HG02642 (cell line): ENCODE measurements around the gene NLRP10.

ENCODE experiments used
- ATAC-seq: cut with Tn5 transposase; IDR thresholded peaks from one replicate; pipeline ENCODE4 v1.9.1; 2021; ENCODE audit warnings: mild to moderate bottlenecking; ENCODE audit not compliant: unreplicated experiment, poor library complexity

Gene NLRP10, protein sequence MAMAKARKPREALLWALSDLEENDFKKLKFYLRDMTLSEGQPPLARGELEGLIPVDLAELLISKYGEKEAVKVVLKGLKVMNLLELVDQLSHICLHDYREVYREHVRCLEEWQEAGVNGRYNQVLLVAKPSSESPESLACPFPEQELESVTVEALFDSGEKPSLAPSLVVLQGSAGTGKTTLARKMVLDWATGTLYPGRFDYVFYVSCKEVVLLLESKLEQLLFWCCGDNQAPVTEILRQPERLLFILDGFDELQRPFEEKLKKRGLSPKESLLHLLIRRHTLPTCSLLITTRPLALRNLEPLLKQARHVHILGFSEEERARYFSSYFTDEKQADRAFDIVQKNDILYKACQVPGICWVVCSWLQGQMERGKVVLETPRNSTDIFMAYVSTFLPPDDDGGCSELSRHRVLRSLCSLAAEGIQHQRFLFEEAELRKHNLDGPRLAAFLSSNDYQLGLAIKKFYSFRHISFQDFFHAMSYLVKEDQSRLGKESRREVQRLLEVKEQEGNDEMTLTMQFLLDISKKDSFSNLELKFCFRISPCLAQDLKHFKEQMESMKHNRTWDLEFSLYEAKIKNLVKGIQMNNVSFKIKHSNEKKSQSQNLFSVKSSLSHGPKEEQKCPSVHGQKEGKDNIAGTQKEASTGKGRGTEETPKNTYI

DNA sequence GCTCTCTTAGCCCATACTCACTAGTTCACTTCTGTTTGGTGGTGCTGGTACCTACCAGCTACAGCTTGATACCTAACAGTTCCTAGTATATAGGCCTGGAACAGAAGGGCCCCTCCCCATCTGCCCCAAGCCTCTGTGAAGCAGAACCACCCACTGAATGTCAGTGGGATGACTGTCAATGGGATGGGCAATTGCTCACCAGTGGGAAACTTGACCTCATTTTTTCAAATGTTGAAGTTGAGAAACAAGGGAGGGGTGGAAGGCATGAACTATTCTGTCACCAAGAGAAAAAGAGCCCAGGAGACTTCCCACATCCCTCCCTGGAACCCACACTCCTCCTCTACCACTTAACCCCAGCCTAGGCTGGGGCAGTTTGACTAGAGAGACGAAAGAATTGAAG, at the start of gene NLRP10:
TSS of gene NLRP10 (minus strand) at position 62 of the 400 bp plus-strand sequence. CDS start 1,952 bp downstream, outside the sequence.
- ATAC-seq: no peak

DNA sequence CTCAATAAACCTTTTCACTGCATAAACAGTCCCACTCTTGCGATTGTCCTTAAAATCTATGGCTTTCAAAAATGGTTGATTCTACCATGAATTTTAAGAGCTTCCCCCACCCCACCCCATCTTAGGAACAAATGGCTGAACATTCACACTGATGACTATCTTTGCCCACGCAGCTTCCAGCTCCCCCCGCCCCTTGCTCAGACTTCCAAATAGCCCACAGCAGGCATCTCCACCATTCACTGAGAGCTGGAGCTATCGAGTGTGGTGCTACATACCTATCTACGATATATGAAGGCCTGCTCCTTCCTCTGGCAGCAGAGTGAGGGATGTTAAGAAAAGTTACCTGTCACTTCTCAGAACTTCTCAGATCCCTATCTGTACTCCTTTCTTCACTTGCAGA, 48.6 kb upstream of the NLRP10 start:
- ATAC-seq: no peak

DNA sequence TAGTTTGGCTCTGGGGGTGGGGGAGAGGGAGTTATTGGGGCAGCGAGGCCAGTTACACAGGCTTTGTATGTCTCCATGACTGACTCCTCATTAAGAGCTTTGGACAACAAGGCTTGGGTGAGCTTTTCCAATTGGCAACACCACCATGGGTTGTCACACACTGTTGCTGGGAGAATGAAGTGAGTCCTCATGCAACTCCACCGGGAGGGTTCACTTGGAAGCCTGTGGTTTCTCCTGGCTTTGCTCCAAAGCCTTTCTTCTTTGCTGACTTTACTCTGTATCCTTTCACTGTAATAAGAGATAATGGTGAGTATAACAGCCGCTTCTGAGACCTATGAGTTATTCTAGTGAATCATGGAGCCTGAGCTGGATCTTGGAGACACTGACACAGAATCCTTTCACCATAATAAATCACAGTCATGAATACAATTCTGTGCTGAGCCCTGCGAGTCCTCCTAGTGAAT, 46.8 kb upstream of the NLRP10 start:
- no peak for ATAC-seq

DNA sequence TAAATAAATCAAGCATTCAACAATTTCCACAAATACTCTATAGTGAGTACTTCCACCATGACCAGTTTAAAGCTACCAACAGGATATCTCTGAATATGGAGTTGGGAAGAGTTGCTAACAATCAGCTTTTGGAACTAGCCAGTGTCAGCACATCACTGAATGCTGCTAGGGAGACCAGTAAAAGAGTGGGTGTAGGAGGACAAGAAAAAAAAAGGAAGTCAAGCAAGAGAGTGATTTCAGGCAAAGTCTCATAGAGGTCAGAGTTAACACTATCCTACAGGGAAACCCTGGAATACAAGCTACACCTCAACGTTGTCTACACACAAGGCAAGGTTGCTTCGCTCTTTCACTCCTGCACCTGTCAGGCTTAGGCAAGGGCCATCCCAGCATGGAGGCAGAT, 46.1 kb upstream of the NLRP10 start:
- no peak for ATAC-seq

DNA sequence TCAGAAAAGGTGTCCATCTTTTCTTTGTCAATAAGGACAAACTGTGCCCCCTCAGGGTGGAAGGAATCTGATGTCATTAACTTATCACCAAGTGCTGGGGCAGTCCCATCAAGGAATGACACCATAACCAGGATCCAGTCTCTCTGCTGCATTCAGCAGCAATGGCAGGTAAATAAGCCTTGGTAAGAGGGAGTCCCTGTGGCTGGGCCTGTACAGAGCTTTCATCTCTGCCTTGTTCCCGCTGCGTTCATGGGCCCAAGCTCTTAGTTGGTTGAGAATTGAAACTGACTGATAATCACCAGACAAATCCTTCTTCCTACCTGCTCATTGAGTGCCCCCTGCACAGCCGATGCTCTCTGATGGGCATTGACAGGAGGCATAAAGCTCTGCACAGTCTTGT, 44.6 kb upstream of the NLRP10 start:
- ATAC-seq: no peak

DNA sequence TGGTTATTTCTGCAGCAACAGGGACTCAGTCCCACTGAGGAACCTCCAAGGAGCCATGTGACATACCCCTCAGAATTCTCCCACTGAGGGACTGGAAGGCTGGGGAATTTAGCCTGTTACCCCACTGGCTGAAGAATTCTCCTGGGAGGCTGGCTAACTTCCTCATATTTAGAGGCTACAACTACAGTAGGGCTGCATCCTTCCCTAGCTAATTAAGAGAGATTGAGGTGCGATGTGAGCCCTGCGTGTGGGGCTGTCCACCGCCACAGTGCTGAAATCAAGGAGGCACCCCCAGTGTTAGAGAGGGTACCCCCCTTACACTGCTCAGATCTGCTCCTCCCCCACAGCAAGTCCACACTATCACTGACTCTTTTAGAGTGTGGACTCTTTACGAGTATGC, 43.0 kb upstream of the NLRP10 start:
- ATAC-seq: no peak

DNA sequence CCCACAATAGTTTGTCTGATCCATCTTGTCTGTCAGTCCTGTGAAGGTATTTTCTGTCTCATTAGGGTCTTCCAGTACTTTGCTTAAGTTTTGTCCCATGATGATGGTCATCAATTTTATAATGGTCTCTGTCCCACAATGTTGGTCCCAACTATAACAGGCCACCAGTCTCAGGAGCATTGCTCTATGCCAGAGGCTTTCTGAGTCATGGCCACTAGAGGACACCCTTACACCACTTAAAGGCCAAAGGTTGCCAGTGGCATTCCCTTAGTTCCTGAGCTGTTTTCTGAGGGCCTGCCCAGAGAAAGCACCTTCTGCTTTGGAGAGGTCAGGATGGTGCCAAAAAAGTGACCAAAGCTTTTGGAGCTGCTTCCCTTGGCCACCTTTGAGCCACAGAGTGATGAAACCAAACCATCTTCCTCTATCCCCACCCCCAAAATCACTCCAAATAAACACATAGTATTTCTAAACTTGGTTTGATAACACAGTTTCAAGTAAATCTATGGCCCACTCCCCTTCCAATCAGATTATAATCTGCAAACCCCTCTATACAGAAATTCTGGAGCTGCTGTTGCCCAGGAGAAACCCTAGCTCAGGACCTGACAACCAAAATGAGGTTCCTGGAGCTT, 41.2 kb upstream of the NLRP10 start:
- peak; percentile 82 for ATAC-seq

DNA sequence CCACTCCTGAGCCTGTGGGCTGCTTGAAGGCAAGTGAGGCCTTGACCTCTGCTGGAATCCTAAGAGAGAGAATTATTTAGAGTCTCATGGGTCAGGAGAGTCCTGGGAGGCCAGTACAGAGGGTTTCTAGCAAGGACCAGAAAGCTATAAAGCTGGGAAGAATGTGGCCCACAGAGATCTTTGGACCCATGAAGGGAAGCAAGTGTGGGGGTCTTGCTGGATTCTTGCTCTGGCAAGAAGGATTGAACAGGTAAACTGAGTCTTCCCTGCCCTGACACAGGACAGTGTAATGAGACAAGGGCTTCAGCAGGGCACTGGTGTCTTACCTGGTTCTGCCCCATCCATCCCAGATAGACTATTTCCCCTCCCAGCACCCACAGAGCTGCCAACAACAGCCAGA, 40.3 kb upstream of the NLRP10 start:
- no peak for ATAC-seq

DNA sequence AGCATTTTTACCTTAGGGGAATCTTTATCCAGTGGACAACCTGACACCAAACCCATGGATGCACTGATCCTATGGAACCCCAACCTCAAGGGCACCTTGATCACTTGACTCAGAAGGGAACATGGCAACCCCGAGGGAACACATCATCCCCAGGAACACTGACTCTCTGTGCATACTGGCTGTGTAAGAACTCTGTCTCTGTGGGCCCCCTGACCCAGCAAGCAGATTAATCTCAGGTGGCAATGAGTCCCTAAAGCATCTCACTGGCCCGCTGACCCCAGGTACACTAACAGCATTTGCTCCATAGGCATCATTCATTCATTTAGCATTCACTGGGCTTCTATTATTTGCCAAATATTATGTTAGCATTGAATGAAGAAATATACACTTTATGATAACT, 38.8 kb upstream of the NLRP10 start:
- no peak for ATAC-seq

DNA sequence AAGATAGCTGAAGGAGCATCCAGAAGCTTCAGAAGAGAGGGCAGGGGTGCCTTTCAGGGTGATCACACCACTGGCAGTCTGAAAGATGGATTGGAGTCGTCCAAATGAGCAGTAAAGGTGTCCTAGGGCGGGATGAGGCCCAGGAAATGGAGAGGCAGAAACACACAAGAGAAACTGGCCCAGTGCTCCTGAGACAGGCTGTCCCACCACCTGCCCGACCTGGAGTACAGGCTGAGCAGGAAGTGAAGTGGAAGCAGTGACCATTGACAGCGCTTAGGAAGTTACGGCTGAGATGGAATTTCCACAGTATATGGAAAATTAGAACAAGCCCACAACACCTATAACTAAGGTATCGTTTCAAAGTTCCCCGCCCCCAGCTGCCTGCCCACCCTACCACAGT, 37.9 kb upstream of the NLRP10 start:
- no peak for ATAC-seq

DNA sequence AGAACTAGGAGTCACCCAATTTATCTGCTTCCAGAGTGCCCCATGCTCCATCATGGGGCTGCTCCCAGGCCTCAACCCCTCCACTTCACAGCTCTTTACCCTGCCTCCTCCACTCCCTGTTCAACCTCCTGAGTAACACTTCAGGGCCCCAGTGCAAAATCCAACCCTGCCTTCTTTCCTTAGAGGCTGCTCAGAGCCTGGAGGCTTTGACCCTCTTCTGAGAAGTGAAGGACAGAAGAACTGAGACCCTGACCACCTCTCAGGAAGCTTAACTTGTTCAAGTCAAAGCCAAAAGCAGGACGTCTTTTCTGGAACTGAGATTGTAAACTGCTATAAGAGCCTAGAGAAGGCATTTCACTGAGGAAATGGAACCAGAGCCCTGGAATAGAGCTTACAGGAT, 37.4 kb upstream of the NLRP10 start:
- ATAC-seq: no peak

DNA sequence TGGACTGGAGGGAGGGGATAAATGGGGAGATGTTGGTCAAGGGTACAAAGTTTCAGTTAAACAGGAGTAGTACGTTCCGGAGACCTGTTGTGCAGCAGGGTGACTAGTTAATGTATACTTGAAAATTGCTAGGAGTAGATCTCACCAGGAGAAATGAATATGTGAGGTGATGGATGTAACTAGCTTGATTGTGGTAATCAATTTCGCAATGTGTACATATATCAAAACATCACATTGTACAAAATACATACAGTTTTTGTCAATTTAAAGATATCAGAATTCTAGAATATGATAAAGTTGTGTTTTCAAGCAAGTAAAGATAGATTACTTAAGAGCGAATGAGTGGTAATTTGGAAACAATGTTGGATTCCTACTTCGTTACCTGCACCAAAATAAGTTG, 35.1 kb upstream of the NLRP10 start:
- no peak for ATAC-seq

DNA sequence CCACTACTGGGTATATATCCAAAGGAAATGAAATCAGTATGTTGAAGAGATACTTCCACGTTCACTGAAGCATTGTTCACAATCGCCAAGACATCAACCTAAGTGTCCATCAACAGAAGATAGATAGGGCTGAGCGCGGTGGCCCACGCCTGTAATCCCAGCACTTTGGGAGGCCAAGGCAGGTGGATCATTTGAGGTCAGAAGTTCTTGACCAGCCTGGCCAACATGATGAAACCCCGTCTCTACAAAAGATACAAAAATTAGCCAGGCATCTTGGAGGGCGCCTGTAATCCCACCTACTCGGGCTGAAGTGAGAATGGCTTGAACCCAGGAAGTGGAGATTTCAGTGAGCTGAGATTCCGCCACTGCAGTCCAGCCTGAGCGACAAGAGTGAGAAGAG, 34.5 kb upstream of the NLRP10 start:
- no peak for ATAC-seq

DNA sequence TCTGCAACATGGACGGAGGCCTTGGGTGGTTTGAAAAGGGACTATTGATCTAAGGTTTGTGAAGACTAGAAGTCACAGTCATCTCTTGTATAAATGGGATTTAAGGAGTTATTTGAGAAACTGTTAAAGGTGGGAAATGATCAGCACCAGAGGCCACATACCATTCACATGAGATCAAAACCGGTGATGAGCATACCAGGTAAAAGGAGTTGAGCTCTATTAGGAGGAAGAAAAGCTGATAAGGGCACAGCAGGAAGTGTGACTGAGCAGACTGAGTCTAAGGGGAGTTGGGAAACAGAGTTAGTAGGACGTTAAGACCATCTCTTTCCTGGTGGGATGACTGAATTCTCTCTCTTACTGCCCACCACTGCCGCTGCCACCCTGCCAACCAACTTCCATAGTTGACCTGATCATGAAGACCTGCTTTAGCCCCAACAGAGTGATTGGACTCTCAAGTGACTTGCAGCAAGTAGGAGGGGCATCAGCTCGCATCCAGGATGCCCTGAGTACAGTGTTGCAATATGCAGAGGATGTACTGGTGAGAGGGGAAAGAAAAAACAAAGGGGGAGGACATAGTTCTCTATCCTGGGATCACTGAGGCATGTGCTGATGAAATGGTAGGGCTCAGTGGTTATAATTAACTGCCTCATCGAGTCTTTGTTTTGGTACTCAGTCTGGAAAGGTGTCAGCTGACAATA, 29.5 kb upstream of the NLRP10 start:
- no peak for ATAC-seq

DNA sequence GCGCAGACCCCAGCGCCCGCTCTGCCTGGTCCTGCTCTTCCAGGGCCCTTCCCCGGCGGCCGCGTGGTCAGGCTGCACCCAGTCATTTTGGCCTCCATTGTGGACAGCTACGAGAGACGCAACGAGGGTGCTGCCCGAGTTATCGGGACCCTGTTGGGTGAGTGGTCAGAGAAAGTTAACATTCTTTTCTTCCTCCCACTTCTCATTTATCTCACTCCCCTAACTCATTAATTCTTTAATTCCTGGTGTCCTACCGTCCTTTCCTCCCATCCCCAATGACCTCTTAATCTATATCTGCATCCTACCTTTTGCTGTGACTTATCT, 22.3 kb upstream of the NLRP10 start:
- ATAC-seq: peak; percentile 22

DNA sequence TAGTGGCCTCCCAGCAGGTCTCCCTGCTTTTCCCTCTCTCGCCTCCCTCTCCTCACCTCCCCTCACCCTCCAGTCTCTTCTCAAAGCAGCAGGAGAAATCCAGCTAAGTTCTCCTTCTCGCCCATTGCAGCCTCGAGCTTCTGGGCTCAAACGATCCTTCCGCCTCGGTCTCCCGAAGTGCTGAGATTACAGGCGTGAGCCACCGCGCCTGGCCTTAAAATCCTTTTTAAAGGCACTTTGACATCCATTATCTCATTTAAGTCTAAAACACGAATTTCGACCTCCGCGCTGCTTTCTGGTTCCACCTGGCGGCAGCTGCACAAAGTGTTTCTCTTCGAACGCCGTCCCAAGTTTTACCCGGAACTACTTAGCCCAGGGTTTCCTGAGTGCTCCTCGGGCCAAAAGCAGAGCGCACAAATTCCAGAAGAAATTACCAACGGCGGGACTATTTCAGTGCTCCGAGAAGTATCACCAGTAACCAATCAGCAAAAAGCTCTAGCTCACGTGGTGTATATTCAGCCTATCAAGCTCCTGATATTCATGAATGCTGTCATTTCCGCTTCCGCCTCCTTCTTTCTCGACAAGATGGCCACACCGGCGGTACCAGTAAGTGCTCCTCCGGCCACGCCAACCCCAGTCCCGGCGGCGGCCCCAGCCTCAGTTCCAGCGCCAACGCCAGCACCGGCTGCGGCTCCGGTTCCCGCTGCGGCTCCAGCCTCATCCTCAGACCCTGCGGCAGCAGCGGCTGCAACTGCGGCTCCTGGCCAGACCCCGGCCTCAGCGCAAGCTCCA, 21.7 kb upstream of the NLRP10 start, which contains the start of gene EIF3F:
TSS of gene EIF3F (plus strand) at position 570 of the 792 bp plus-strand sequence. CDS start at position 586, 16 bp downstream.
- peak; percentile 96 for ATAC-seq

DNA sequence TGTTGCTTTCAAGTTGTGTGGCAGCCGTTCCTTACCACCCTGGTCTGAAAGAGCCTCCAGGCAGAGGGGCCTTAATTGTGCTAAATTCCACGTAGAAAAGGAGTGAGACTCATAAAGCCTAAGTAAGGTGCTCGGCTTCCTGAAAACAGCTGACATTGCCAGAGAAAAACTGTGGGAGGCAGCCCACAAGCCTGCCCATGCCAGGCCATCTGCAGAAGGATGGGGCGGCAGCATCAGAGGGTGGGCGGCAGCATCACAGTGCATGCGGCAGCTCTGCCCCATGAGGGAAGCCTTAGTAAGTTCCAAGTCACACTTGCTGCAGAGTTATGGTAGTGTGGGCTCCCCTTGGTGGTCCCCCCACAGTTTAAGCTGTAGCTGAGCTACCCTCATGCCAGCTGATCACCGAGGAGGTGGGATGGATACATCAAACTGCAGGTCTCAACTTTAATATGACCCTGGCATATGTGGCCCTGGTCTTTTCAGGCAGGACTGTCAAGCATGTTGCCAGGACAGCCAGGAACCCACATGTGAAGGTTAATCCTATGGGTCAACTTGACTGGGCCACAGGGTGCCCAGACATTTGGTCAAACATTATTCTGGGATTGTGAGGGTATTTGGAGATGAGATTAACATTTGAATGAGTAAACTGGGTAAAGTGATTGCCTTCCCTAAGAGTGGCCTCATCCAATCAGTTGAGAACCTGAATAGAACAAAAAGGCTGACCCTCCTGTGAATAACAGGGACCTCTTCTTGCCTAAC, 18.8 kb upstream of the NLRP10 start:
- no peak for ATAC-seq

DNA sequence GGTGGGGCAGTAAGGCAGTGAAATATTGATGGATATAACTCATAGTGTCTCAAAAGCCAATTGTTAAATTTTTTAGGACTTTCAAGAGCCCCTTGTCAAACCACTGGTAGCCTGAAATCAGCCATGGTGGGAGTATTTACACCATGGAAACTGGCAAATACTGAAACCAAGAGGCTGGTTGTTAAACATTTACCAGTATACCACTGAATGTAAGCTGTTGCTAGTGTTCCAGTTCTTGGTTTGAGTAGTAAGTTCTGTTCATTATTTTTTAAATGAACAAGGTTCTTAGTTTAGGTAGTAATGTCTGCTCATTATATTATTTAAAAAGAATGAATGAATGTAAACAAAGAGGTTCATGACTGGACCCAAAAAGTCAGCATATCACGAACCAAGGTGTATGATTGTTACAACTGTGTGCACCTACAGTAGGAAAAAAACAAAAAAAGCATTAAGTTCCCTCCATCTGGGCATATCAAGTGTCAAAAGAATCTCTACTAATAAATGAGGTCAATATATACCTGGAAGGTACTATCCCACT, 17.4 kb upstream of the NLRP10 start:
- ATAC-seq: peak; percentile 35

DNA sequence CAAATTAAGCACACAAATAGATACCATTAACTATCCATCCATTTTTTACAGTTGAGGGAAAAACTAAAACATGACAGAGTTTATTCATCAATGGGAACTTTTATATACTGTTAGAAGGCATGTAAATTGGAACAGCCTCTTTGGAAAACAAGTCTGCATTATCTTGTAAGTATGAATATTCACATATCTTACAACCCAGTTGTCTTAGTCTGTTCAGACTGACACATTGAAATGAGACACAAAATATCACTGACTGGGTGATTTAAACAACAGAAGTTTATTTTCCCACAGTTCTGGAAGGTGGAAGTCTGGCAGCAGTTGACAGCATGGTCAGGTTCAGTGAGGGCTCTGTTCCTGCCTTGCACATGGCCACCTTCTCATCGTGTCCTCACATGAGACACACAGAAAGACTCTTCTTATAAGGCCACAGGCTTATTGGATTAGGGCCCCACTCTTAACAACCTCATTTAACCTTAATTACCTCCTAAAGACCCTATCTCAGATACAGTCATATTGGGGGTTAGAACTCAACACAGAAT, 16.4 kb upstream of the NLRP10 start:
- ATAC-seq: no peak
